Left lung (tissue), 10 donors: Measurements from ENCODE around the gene ARID1A. TPM values are rescaled to one million over a fixed set of nuclear protein-coding genes. Genes with fewer than 3 reads are reported as not detected.

ENCODE experiments used
- ATAC-seq: fragments of 200-7000 bp; cut with Tn5 transposase; one replicate; pipeline ENCODE4 v1.9.1; 2020; ENCODE audit warnings: moderate library complexity
- DNase-seq, 4 donors: peaks; one replicate each; pipeline ENCODE4 v3.0.0-alpha.2; 2013 to 2020
- H3K27ac ChIP-seq, 2 donors: fragments of 200-600 bp; sonication (generic) in 1 of 2; one replicate each; pipeline versions ENCODE4 v1.5.0 to v1.8.0; 2020 to 2021
- H3K27me3 ChIP-seq, 2 donors: fragments of 200-600 bp; sonication (generic) in 1 of 2; one replicate each; pipeline versions ENCODE4 v1.5.0 to v1.8.0; 2020 to 2021
- H3K36me3 ChIP-seq, 2 donors: fragments of 200-600 bp; sonication (generic) in 1 of 2; one replicate each; pipeline versions ENCODE4 v1.5.0 to v1.8.0; 2020 to 2021
- H3K4me1 ChIP-seq, 2 donors: fragments of 200-600 bp; one replicate each; pipeline ENCODE4 v1.8.0; 2021
- H3K4me3 ChIP-seq, 2 donors: fragments of 200-600 bp; sonication (generic) in 1 of 2; one replicate each; pipeline versions ENCODE4 v1.5.0 to v1.8.0; 2020 to 2021; ENCODE audit warnings: mild to moderate bottlenecking in 1 of 2
- H3K9me3 ChIP-seq, 2 donors: fragments of 200-600 bp; sonication (generic) in 1 of 2; one replicate each; pipeline versions ENCODE4 v1.5.0 to v1.8.0; 2020 to 2021
- CTCF ChIP-seq, 2 donors: fragments of 200-600 bp; sonication (generic) in 1 of 2; IDR thresholded peaks; one replicate each; pipeline versions ENCODE4 v1.5.0 to v1.8.0; 2021; ENCODE audit warnings: antibody characterized with exemption in 2 of 2
- intact Hi-C, 2 donors: fragments of 100-400 bp; cut with DNase I; formaldehyde crosslinking; loops; one replicate each; pipeline versions ENCODE4 v1.11.2 to v1.14.2; 2022
- polyA plus RNA-seq, 6 donors: library from polyadenylated mRNA; unstranded; fragments of 120-200 nt; gene quantifications; one replicate each; pipeline ENCODE4 v1.2.1, GENCODE V29; 2013; ENCODE audit not compliant: insufficient read length in 6 of 6
- total RNA-seq, 2 donors: library from RNA; stranded (reverse); fragmentation: NEBNext Ultra II Directional; extraction: Animal tissue kit (Norgen Biotek cat#: 25700); gene quantifications; one replicate each; pipeline ENCODE4 v1.2.1, GENCODE V29; 2021
- donor health status: DM: no; HTN: yes; CAD: no.
- donor health status: DM: no; HTN: no; CAD: no.

The ARID1A gene
- total and polyA plus RNA-seq, 8 donors = 65.5 to 106 (median 97.0) TPM

DNA sequence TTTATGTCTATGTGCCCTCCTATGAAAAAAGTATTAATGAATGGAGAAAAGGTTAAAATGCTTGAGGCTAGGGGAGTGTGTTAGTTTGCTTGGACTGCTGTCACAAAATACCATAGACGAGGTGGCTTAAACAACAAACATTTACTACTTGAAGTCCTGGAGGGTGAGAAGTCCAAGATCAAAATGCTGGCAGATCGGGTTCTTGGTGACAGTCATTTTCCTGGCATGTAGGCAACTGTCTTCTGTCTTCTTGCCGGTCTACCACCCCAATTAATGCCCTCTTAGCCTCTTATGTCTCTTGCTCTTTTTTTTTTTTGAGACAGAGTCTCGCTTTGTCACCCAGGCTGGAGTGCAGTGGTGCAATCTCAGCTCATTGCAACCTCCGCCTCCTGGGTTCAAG, 15.0 kb downstream of the ARID1A start:
- Histone ChIP-seq H3K36me3 (peaks cover 0 to 3% of the 10 kb centered on the region in 2 donors), H3K4me1 (peaks cover 28 to 78% of the 10 kb centered on the region in 2 donors), H3K9me3 (no peaks in the 10 kb centered on the region), H3K27ac (no peak overlapping the region), H3K27me3 (no peaks in the 10 kb centered on the region), H3K4me3 (no peak overlapping the region)
- no peak for ATAC-seq
- no peak for DNase-seq
- no peak for TF ChIP-seq CTCF (IDR thresholded peaks at IDR 0.05)
- intact Hi-C loops = no loop called here

DNA sequence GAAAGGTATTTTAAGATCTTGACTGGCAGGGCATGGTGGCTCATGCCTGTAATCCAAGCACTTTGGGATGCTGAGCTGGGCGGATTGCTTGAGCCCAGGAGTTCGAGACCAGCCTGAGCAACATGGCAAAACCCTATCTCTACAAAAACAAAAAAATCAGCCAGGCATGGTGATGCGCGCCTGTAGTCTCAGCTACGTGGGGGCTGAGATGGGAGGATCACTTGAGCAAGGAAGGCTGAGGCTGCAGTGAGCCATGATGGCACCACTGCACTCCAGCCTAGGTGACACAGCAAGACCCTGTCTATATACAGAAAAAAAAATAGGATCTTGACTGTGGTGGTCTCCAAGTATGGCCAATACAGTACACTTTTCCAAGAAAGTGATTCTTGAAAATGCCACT, 16.0 kb downstream of the ARID1A start:
- no peak for TF ChIP-seq CTCF (IDR thresholded peaks at IDR 0.05)
- peak overlapping the region in 1 of 2 donors; percentile 2 for H3K27ac ChIP-seq
- DNase-seq = no peak
- no peaks in the 10 kb centered on the region for H3K9me3 ChIP-seq
- H3K36me3 ChIP-seq = peaks cover 0 to 3% of the 10 kb centered on the region in 2 donors
- intact Hi-C loops = no loop called here
- no peaks in the 10 kb centered on the region for H3K27me3 ChIP-seq
- no peak for ATAC-seq
- H3K4me1 ChIP-seq = peaks cover 26 to 78% of the 10 kb centered on the region in 2 donors
- no peak overlapping the region for H3K4me3 ChIP-seq

DNA sequence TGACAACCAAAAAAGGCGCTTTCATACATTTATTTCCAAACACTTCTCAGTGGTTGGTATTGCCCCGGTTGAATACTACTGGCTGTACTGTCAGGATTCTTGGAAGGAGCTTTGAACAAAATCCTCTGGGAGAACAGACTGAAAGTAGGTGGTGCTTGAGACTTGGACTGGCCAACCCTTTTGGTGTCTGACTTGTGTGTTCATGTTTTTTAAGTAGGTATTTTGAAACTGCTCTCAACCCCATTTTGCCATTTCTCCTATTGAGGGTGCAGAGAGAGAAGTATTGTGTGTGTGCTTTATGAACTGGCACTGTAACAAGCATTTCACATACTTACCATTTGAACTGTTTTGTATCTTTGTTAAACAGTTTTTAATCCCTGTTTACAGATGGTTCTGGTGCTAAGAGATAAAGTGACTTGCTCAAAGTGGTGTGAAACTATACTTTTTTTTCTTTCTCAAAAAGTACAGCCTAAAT, 21.2 kb downstream of the ARID1A start:
- peaks cover 47 to 99% of the 10 kb centered on the region in 2 donors for H3K4me1 ChIP-seq
- intact Hi-C loops = no loop called here
- H3K27ac ChIP-seq = peak overlapping the region in 1 of 2 donors; percentile 55
- no peak for TF ChIP-seq CTCF (IDR thresholded peaks at IDR 0.05)
- H3K36me3 ChIP-seq = no peaks in the 10 kb centered on the region
- H3K27me3 ChIP-seq = no peaks in the 10 kb centered on the region
- no peak for DNase-seq
- H3K4me3 ChIP-seq = no peak overlapping the region
- ATAC-seq = peak; percentile 79
- H3K9me3 ChIP-seq = no peaks in the 10 kb centered on the region

DNA sequence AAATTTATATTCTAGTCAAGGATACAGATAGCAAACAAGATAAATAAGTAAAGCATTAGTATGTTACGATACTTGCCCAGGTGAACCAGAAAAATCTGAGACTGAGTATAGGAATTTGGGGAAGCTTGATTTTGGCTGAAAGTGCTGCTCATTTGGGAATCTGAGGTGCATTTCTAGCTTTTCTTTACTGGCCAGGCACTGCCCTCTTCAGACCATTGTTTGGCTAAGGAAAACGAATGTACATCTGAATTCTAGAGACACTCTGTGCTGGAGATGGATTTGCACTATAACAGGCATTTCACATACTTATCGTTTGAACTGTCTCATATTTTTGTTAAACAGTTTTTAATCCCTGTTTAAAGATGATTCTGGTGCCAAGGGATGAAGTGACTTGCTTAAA, 23.4 kb downstream of the ARID1A start:
- peaks cover 57 to 99% of the 10 kb centered on the region in 2 donors for H3K4me1 ChIP-seq

More for the DNA sequence above, 23.4 kb downstream of the ARID1A start:
- Histone ChIP-seq H3K9me3 (no peaks in the 10 kb centered on the region), H3K27ac (peak overlapping the region in 1 of 2 donors; percentile 20), H3K36me3 (no peaks in the 10 kb centered on the region), H3K4me3 (no peak overlapping the region), H3K27me3 (no peaks in the 10 kb centered on the region)
- intact Hi-C loops = no loop called here
- DNase-seq (no peak), ATAC-seq (no peak)
- no peak for TF ChIP-seq CTCF (IDR thresholded peaks at IDR 0.05)
